DMS53 (cell line): ENCODE data around the gene CXCR3.
"Not testable (repeated sequence)": the region's sequence is repeated elsewhere in the genome, so short reads cannot be mapped to it uniquely, and the experiment has no call there.

Source experiments
- DNase-seq: peaks from one replicate; lab custom pipeline; 2025; lab: John Stamatoyannopoulos, UW

The CXCR3 gene

GRCh38 chrX:71636438-71637252 lies 18.3 kb upstream of the CXCR3 start:
- DNase-seq, result peak; percentile 86

- DNase-seq, result no peak
These were observed 16.1 kb upstream of the CXCR3 start for GRCh38 chrX:71634366-71634765.

GRCh38 chrX:71632923-71633657 lies 14.8 kb upstream of the CXCR3 start:
- DNase-seq, result peak; percentile 47

GRCh38 chrX:71629467-71629866 lies 11.2 kb upstream of the CXCR3 start:
- no peak for DNase-seq

- DNase-seq, result no peak
These were observed 9.5 kb upstream of the CXCR3 start for GRCh38 chrX:71627588-71628404.

- no peak for DNase-seq
These were observed 8.3 kb upstream of the CXCR3 start for GRCh38 chrX:71626576-71626975.

GRCh38 chrX:71625471-71625870 lies 7.2 kb upstream of the CXCR3 start:
- DNase-seq, result no peak

GRCh38 chrX:71623714-71624113 lies 5.4 kb upstream of the CXCR3 start:
- no peak for DNase-seq

GRCh38 chrX:71622576-71623450 lies 4.5 kb upstream of the CXCR3 start:
- DNase-seq, result peak; percentile 92

- no peak for DNase-seq
These were observed 3.8 kb upstream of the CXCR3 start for GRCh38 chrX:71622032-71622575.

GRCh38 chrX:71621603-71622002 lies 3.3 kb upstream of the CXCR3 start:
- DNase-seq, result peak; percentile 21

GRCh38 chrX:71619986-71620385 lies 1.7 kb upstream of the CXCR3 start:
- no peak for DNase-seq

- DNase-seq, result no peak
These were observed 882 bp upstream of the CXCR3 start for GRCh38 chrX:71619193-71619592.

GRCh38 chrX:71618787-71619186 lies 476 bp upstream of the CXCR3 start:
- DNase-seq, result no peak

- DNase-seq, result no peak
These were observed 569 bp downstream of the CXCR3 start for GRCh38 chrX:71617742-71618141.

GRCh38 chrX:71616672-71617529 lies 1.4 kb downstream of the CXCR3 start:
- DNase-seq, result peak; percentile 66

GRCh38 chrX:71615954-71616353 lies 2.4 kb downstream of the CXCR3 start:
- DNase-seq, result no peak

GRCh38 chrX:71615056-71615455 lies 3.3 kb downstream of the CXCR3 start:
- DNase-seq, result no peak

GRCh38 chrX:71612256-71612655 lies 6.1 kb downstream of the CXCR3 start:
- DNase-seq, result no peak

- not testable (repeated sequence) for DNase-seq
These were observed 6.6 kb downstream of the CXCR3 start for GRCh38 chrX:71611736-71612135.
